Fibroblast of skin of right quadriceps (primary cell): ENCODE data around the gene WARS2.
A peak's percentile ranks its signal among the peaks of the same experiment; 100 is the strongest.

ENCODE experiments used
- DNase-seq: peaks from one replicate; pipeline ENCODE4 v3.0.0-alpha.2; 2013

WARS2 gene

DNA sequence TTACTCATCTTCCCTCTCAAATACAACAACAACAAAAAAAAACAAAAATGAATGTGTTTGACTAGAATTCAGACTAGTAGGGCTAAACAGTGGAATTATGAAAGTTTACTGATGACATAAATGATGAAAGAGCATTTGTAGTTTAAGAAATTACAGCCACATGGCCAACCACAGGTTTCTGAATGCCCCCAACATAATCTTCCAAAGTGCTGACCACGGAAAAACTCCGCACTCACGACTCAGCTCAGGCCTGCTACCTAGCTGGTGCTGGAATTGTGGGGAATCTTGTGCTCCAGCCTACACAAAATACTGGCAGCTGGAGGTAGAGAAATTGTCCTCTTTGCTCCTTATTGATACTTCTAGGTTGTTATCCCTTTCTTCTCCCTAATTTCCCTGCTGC lies 128.7 kb downstream of the WARS2 start:
- peak; percentile 77 for DNase-seq

DNA sequence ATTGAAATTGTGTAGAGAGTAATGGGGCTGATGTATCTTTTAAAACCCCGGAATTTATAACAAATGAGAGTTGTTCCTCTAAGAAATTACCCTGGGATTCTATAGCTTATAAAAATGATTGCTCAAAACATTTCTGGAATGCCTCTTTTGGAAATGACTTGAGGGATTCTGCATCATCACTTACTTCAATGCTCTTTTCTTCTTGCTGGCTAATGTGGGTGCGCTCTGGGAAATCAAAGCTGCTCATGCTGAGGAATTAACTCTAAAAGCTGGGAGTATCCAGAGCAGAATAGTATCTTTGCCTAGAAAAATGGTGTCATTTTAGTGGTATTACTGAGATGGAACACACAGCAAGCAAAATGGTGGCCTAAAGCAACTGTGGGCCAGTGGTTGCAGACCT lies 129.3 kb downstream of the WARS2 start:
- DNase-seq = peak; percentile 61

DNA sequence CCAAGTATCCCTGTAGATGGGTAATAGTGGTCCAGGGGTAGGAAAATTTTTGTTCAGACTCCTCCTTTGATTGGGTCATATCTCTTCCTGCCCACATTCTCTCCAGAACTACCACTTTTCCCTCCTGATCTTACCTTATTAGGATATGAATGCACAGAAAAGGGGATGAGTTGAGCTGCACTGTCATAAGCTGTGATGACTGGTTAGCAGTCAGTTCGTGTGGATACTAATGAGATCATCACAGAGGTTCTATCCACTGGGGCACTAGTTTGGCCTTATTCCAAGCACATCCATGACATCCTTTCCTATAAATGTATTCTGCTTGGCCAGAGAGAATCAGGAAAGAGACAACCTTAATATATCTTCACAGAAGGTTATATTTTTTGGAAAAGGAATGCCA lies 130.3 kb downstream of the WARS2 start:
- DNase-seq = peak; percentile 86

DNA sequence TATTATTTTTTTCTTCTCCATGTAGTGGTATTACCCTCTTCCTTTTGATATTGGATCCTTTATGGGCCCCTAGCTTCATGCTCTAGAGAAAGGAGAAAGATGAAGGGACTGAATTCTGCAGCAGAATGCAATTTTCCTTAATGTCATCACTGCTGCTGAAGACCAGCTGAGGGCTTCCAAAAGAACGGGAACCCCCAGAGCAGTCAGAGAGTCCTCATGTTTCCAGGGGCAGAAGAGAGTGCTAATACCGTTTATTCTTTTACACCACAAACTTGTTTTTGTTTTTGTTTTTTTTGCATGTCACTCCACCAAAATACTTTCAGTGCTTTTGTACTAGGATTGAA lies 131.2 kb downstream of the WARS2 start:
- DNase-seq = no peak

DNA sequence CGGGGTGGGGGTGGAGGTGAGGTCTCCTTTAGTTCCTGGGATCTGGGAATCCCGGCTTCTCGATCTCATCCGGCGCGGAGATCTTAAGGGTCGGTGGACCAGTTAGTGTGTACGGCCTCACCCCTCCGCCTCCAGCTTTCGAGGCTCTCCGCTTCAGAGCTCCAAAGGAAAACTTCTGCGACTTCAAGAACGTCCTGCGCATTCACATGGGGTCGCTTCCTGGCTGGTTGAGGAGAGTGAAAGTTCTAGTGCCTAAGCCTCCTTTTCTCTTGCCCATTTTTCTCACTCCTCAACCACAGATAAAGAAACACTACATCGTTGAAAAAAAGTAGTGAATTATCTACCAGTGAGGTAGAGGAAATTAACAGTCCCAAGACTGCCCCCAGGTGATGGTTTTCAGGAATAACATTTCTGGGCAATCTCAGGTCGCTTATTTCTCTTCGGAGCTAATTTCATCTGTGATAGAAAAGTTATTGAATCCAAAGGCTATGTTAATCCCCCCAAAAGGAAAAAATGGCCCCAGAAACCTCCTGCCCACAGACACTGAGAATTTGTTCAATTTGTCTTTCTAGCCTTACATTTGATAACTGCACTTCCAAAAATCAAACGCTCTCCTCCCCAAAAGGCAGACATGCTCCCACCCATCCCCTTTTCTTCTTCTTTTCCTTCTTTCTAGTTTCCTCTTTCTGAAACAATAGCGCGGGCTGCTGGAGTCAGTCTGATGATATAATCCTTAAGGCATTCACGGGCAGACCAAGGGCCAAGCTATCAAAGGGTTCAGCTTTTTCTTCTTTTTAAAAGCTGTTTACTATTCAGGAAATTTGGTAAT lies 131.8 kb downstream of the WARS2 start:
- DNase-seq = peak; percentile 85

DNA sequence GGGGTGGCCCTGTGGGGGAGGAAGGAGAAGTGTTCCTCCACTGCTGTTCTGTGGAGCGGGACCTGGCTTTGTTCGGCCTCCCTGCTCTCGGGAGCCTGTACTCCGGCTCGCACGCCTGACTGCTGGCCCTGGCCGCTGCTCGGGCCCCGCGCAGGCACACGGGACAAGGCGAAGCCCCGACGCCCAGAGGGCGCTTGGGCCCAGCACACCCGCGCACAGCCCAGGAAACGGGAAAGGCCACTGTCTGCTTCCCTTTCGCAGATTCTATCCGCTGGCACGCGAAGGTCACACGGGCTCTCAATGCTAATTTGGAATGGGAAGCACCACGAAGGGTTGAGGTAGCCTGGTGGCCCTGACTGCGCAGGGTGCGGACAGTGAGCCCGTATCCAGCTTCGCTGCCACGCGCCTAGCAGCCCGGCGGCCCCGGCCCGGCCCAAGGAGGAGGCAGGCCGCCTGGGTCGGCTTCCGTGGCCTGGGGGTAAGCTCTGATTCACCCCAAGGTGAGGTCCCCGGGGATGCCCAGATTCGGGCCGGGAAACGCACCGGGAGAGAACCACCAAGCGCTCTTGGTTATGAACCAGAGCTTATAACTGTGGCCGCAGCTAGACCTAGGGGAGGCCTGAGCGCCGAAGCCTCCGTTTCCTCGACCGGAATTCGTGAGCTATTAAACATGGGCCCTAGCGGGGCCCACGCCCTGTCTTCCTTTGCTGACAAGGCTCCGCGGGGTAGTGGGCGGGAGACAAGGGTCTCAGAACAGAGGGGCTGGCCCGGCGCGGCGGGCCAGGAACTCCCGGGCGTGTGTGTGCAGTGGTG lies 132.6 kb downstream of the WARS2 start:
- no peak for DNase-seq

DNA sequence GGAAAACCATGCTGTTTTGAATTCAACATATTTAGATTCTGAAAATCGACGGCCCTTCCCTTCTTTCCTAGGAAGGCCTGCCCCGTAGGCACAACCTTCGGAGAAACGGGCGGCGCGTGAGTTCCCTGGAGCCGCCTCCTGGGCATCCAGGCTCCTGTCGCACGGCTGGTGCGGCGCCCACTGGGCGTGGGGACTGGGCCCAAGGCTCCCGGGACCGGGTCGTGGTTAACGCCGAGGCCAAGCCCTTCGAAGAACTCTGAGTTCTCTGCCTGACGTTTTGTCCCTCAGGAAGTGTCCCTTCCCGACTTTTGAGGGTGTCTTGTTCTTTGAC lies 133.1 kb downstream of the WARS2 start:
- no peak for DNase-seq

DNA sequence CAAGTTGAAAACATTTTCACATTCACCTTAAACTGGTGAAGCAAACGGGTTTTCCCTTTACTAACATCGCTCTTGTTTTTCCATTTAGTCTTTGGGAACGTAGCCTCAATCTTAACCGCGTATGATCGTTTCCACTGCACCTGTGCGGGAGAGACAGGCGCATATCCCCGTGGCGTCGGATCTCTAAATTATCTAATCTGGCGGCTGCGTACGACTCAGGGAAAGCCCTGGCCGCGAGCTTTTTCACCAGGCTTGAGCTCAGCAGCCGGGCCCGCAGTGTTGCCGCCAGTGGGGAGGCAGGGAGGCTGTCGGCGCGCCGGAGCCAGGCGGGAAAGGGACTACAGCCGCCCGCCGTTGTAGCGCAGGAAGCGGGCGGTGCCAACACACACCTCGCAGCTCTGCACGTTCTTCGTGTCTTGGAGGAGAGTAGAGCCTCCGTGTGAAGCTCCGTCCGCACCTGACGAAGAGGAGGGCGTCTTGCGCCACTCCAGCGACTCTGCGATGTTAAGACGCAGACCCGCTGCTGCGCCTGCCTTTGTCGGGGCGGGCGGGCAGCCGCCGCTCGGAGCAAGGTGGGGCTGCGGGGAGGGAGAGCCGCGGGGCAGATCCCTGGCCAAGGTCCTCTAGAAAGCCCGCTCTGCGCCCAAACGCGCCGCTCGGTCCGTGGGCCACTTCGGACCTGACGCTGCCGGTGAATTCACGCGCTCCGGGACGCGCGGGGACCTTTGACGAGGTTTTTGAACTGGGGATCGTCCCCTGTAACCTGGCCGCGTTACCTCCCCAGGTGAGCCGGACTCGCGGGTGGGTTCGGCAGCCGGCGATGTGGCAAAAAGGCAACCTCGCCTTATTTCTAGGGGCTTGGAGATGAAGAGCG lies 133.8 kb downstream of the WARS2 start:
- DNase-seq = no peak

DNA sequence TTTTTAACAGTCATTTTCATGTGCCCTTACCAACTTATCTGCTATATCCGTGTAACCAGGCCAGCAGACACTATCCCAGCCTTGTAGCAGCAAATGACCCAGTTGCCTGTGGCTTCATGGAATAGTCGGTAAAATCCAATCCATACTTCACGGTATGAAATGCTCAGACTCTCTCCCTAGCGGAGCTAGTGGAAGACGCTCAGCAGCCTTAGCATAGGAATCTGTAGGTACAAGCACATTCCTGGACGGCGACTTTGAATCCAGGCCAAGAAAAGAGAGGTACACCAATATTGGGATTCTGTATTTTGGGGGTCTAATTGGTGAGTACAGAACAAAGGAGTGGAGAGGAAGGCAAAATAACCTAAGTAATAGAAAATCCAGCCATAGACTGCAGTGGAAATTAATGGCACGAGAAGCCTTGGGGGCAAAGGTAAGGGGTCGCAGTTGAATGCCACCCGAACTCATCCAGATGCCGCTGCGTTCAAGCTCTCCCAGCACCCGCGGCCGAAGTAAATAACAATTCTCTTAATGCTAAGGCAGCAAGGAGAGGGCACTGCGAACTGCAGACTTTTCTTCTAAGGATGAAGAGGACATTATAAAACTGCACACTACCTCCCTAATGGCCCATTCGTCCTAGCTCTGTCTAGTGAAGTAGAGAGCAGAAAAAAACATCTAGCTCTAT lies 134.6 kb downstream of the WARS2 start:
- DNase-seq = no peak

DNA sequence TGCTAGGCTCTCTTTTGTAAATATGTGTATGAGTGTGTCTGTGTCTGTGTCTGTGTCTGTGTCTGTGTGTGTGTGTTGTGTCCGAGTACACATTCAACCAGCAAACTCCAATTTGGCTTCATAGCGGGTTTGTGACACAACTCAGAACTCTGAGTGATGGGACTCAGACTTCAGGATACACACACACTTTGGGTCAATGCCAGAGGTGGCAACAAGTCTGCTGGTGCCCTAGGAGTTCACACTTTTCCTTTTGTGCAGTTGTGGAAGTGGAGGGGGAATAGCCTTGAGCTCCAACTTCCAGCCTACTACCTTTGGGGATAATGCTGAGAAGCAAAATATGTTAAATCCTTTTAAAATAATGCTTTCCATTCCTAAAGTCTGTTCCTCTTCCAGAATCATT lies 135.7 kb downstream of the WARS2 start:
- DNase-seq = no peak

DNA sequence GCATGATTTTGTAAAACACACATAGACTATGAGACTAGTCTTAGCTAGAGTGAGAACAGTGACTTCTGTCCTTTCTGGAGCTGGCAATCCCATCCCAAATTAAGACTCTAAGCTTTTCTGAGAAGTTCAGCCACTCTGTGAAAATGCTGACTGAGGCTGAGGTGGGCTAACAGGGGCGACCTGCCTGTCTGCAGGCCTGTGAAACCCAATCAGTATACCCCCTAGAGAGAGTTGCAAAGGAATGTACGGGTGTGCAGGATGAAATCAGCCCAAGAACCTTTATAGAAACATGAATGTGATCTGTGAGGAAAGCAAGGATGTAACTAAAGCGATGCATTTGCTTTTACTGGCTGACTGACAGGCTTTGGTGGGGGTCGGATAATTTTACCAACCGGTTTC lies 136.3 kb downstream of the WARS2 start:
- no peak for DNase-seq

DNA sequence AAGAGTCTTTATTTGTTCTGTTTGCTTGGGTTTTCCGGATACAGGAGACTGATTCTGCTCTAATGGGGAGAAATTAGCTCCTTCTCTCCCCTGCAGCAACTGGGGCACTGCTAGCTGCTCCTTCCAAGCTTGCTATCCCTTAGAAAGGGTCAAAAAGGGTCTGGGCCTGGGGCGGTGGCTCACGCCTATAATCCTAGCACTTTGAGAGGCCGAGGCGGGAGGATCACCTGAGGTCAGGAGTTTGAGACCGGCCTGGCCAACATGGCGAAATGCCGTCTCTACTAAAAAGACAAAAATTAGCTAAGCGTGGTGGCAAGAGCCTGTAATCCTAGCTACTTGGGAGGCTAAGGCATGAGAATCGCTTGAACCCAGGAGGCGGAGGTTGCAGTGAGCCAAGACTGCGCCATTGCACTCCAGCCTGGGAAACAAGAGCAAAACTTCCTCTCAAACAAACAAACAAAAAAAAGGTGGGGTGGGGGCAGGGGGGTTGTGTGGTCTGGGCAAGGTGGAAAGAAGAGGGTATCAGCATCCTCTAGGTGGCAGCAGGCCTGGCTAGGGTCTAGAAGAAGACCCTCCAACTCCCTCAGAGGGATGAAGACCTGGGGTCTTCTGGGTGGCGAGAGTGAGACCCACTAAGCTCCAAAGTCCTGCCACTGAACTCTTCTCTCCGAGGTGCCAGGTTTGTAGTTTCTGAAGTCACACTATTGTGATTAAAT lies 136.9 kb downstream of the WARS2 start:
- DNase-seq = no peak

DNA sequence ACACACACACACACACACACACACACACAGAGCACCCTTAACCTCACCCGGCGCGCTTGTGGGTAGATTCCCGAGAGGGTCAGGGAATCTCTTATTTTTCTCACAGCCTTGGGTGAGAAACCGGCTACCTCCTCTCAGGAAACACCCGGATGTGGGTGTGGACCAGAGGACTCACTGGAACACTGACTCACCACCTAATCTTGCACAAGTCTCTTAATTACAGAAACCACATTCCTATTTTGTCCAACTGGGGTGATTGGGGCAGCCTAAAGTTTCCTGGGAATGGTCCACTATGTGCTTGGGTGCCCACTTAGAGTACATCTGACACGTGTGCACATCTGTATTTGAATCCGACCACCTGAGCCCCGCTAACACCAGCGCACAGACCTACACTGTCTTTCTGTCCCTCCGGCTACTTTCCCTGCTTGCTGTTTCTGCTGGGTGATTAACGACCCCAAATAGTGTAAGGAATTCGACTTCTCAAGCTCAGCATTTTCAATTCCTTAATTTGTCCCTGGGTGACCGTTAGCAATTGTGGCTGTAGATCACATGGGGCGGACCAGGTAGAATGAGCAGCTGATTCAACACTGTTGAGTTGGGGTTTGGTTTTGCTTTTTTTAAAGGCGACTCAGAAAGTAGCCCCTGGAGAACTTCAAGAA lies 138.3 kb downstream of the WARS2 start:
- peak; percentile 93 for DNase-seq

DNA sequence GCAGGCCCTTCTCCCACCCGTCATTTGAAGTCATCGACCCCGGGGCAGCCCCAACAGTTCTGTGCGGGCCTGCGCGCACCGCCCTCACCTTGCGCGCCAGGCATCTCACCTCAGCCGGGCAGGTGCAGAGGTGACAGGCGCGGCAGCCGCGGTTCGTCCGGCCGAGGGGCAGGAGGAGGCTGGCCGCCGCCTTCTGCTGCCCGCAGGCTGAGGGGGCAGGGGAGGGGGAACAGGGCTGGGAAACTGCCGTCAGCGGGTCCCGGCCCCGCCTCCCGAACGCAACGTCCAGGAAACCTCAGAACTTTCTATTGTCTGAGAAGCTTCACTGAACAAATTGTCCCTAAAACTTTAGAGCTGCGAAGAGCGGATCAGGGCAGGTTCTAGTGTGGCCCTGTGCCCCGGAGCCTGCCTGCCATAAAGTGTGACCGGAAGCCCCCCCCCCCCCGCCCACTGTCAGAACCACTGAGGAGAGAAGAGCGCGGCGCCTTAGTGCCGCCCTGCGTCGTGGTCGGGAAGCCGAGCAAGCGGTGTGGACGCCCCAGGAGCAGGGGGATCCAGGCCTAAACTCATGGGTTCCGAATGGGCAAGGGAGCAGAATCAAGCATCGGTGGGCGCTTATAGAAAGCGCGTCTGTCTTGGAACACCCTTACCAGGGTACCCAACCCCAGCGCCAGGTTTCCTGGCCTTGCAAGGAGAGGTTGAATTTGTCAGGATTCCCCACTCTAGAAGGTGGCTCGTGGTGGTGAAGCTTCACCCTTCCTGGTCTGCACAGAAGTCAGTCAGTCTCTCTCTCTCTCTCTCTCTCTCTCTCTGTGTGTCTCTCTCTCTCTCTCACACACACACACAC lies 139.0 kb downstream of the WARS2 start:
- DNase-seq = no peak

DNA sequence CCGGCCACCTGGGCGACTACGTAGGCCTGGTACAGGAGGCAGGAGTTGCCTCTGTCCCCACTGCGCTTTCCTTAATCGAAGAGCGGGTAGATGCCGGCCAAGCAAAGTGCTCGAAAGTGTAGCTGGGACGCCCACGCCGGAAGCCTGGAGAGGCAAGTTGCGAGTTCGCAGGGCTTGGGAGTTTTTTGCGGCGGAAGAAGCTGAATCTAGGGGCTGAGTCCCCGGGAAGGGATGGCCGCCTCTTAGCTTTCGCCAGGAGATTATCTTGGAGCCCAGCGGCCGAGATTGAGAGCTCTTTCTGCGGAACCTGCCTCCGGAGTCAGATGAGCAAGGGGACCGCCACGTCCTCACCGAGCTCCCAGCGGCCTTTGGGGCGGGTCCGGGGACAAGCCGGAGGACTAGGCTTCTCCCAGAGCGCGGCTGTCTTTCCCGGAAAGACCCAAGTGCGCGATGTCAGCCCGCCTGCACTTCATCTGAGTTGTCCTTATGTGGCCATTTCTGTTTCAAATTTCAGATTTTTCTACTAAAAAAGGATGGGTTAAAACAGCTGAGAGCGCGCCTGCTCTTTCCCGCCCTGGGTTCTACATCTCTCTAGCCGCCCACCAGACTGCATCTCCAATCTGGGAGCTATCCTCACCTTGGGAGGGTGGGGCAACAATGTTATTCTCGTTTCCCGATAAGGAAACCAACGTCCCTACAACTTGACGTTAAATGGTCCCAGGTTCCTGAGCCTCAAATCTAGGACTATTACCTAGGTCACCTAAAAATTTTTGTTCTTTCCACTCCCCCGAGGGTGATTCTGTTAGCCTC lies 139.9 kb downstream of the WARS2 start:
- peak; percentile 27 for DNase-seq

DNA sequence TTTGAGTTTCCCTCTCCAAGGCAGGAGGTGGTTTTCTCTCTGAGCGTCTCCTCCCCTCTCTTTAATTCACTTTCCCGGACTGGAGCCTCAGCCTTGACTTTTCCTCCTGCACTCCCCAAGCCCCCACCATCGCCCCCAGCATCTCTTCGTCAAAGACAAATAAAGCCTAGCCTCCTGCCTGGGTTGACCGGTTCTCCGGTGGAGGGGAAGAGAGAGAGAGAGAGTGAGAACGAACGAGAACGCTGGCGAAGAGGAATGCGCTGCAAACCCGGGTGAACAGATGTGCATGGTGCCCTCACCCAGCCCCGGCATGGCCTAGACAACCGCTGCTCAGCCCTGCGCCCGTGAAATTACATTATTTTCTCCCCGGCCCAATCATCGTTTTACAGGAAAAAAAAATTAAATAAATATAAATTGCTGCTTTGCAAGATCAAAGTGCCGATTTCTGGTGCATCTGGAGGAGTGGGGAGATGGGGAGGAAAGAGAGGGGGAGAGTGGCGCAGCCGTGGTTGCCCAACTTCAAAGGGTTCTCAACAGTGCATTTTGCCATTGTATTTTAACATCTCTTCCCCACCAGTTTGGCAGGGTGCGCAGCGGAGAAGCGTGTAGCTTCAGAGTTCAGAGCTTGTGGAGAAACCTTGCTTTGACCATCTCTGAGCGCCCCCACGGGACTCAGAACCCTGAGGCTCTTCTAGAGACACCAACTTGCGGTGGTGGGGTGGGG lies 140.9 kb downstream of the WARS2 start:
- no peak for DNase-seq

DNA sequence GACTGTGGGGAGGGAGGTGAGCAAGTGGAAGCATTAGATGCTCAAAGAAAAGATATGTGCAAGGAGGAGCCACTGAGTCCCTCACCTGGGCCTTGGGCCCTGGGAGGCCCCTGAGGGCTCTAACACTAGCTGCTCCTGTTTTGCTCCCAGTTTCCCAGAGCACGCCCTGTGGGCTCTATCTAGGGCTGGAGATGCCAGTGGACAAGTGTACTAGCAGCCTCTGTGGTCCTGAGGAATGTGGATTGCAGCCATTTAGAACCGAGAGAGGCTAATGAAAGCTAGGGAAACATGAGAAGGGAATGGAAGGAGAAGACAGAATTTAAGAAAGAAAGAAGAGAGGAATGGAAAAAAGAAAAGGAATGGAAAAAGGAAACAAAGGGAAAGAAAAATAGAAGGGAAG lies 142.3 kb downstream of the WARS2 start:
- DNase-seq = no peak

DNA sequence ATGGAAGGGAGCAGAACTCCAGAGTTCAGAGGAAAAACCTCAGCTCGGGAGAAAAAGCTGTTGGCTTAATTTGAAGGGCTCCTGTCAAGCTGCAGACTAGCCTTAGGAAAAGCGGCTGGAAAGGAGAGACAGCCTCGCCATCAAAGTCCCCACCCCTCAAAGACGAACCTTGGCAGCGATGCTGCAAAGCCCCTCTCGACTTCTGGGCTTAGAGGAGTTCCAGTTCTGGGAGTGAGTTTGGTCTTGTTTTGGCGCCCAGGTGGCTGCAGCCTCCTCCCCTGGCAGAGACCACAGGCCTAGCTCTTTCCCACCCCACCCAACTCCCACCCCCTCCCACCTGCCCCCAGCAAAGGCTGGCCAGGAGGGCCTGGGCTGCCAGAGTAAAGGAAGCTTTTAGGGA lies 143.2 kb downstream of the WARS2 start:
- no peak for DNase-seq
